A673 (cell line): Measurements from ENCODE around the gene MEF2C. TPM values are rescaled to one million over a fixed set of nuclear protein-coding genes. Genes with fewer than 3 reads are reported as not detected.

Experiments
- BruUV-seq: library from RNA; stranded (reverse); fragments of 400-500 nt; replicated peaks from 2 replicates; lab custom pipeline; 2021; lab: Mats Ljungman, UMichigan
- CTCF ChIA-PET: fragments of 300-600 bp; sonication (Branson Sonifier 250); formaldehyde crosslinking; loops from one replicate; lab custom pipeline; 2022; ENCODE audit warnings: antibody characterized with exemption; lab: Charles Lee
- POLR2A ChIA-PET: fragments of 300-600 bp; sonication (Branson Sonifier 250); formaldehyde crosslinking; loops from one replicate; lab custom pipeline; 2022; ENCODE audit warnings: antibody characterized with exemption; ENCODE audit not compliant: low non-redundant PET; lab: Charles Lee
- DNase-seq: peaks from one replicate; pipeline ENCODE4 v3.0.0-alpha.2; 2015; ENCODE audit warnings: low spot score
- H3K27ac ChIP-seq: fragments of 200-600 bp; sonication (generic); 2 replicates; pipeline ENCODE4 v1.5.1; 2016; ENCODE audit warnings: mixed run types, low read depth, mild to moderate bottlenecking, mixed read lengths, antibody characterized with exemption, low read length; ENCODE audit not compliant: poor library complexity, severe bottlenecking
- H3K27me3 ChIP-seq: fragments of 200-600 bp; sonication (generic); replicated peaks from 2 replicates; pipeline ENCODE4 v1.6.1; 2017; ENCODE audit warnings: mixed run types, low read depth, mild to moderate bottlenecking, mixed read lengths, antibody characterized with exemption, low read length; ENCODE audit not compliant: insufficient read depth, poor library complexity
- H3K36me3 ChIP-seq: fragments of 200-600 bp; sonication (generic); 2 replicates; pipeline ENCODE4 v1.6.1; 2016; ENCODE audit warnings: mixed run types, mild to moderate bottlenecking, mixed read lengths, antibody characterized with exemption, low read length; ENCODE audit not compliant: insufficient read depth, poor library complexity, severe bottlenecking
- H3K4me1 ChIP-seq: fragments of 200-600 bp; sonication (generic); 2 replicates; pipeline ENCODE4 v1.6.1; 2017; ENCODE audit warnings: mixed run types, mild to moderate bottlenecking, mixed read lengths, antibody characterized with exemption, low read length; ENCODE audit not compliant: insufficient read depth, poor library complexity, severe bottlenecking
- H3K4me3 ChIP-seq: fragments of 200-600 bp; sonication (generic); 2 replicates; pipeline ENCODE4 v1.5.1; 2016; ENCODE audit warnings: low read depth, mixed run types, mild to moderate bottlenecking, mixed read lengths, low read length; ENCODE audit not compliant: poor library complexity, severe bottlenecking
- H3K9me3 ChIP-seq: fragments of 200-600 bp; sonication (generic); 2 replicates; pipeline ENCODE4 v1.6.1; 2016; ENCODE audit warnings: mixed run types, low read depth, mild to moderate bottlenecking, mixed read lengths, antibody characterized with exemption, low read length; ENCODE audit not compliant: poor library complexity, severe bottlenecking
- EZH2 ChIP-seq: fragments of 200-600 bp; sonication (generic); IDR thresholded peaks from 2 replicates; pipeline ENCODE4 v1.6.1; 2017; ENCODE audit warnings: borderline replicate concordance, low read depth, mild to moderate bottlenecking, mixed read lengths, antibody characterized with exemption, low read length; ENCODE audit not compliant: poor library complexity, severe bottlenecking
- intact Hi-C: fragments of 100-400 bp; cut with micrococcal nuclease; formaldehyde crosslinking; loops from one replicate; pipeline ENCODE4 v1.10.0; 2022; ENCODE audit not compliant: unreplicated experiment
- total RNA-seq: library from RNA; stranded (reverse); gene quantifications from 2 replicates; pipeline ENCODE4 v1.2.3, GENCODE V29; 2021
- TF ChIP-seq, protein P1 (sequence below): fragments of 300-800, 200-600 bp; sonication (generic); conservative IDR thresholded peaks from 2 replicates; pipeline ENCODE4 v1.5.1; 2017; ENCODE audit warnings: low read depth, mild to moderate bottlenecking, antibody characterized with exemption, low read length, moderate library complexity, mixed read lengths

The MEF2C gene
- total RNA-seq, 1 experiment from 2014 or later: 2.0 TPM

GRCh38 chr5:88682131-88682530 is 200.9 kb downstream of the MEF2C start:
- Histone ChIP-seq H3K4me3 (no peak overlapping the region), H3K36me3 (no peaks in the 10 kb centered on the region), H3K27me3 (peaks cover 53% of the 10 kb centered on the region), H3K27ac (no peak overlapping the region), H3K9me3 (no peaks in the 10 kb centered on the region), H3K4me1 (peaks cover 13% of the 10 kb centered on the region)
- no peak for DNase-seq
- TF ChIP-seq, protein P1, sequence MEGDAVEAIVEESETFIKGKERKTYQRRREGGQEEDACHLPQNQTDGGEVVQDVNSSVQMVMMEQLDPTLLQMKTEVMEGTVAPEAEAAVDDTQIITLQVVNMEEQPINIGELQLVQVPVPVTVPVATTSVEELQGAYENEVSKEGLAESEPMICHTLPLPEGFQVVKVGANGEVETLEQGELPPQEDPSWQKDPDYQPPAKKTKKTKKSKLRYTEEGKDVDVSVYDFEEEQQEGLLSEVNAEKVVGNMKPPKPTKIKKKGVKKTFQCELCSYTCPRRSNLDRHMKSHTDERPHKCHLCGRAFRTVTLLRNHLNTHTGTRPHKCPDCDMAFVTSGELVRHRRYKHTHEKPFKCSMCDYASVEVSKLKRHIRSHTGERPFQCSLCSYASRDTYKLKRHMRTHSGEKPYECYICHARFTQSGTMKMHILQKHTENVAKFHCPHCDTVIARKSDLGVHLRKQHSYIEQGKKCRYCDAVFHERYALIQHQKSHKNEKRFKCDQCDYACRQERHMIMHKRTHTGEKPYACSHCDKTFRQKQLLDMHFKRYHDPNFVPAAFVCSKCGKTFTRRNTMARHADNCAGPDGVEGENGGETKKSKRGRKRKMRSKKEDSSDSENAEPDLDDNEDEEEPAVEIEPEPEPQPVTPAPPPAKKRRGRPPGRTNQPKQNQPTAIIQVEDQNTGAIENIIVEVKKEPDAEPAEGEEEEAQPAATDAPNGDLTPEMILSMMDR: no peak
- TF ChIP-seq EZH2: no peak
- CTCF ChIA-PET: interaction anchor here (1.1 to 2.1 kb wide), 2 partner anchors 8 to 541 kb away, joined by 3 to 7 read pairs; no protein-coding TSS in a partner anchor
- POLR2A ChIA-PET: no interaction called here
- no TSS peak for BruUV-seq
- intact Hi-C loops: loop anchor here (5.0 kb wide), 2 partner anchors 730 to 785 kb away; no protein-coding TSS in a partner anchor

DNA sequence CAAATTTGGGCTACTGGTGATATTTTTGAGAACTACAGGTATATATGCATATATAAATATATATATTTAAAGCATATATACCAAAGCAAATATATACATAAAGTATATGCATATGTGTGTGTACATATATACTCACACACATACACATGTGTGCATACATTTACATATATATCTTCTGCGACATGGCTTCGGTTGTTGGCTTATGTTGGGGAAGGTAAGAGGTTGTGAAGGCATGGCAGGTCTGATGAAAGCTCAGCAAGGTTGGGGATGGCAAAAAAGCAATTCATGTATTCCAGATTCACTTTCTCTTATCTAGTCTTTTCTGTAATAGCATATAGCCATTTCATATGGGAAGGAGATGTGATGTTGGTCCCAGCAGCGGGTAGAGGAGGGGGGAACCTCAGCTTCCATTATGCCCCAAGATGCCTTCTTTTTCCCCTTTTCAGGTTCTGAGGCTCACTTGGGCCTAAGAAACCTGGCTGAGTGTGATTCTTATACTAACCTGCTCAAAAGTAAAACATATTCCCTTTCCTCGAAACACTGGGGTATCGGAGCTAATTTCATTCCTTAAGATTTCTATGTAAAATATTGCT is 201.7 kb downstream of the MEF2C start:
- Histone ChIP-seq H3K27me3 (peaks cover 45% of the 10 kb centered on the region), H3K4me3 (no peak overlapping the region), H3K27ac (no peak overlapping the region), H3K9me3 (no peaks in the 10 kb centered on the region), H3K36me3 (no peaks in the 10 kb centered on the region), H3K4me1 (peaks cover 21% of the 10 kb centered on the region)
- CTCF ChIA-PET: interaction anchor here (1.1 to 2.1 kb wide), 2 partner anchors 9 to 540 kb away, joined by 3 to 7 read pairs; no protein-coding TSS in a partner anchor
- TF ChIP-seq, protein P1: no peak
- no peak for TF ChIP-seq EZH2
- intact Hi-C loops: loop anchor here (2.0 to 5.0 kb wide), 3 partner anchors 729 to 901 kb away; no protein-coding TSS in a partner anchor
- no peak for DNase-seq
- BruUV-seq: no TSS peak
- POLR2A ChIA-PET: no interaction called here

GRCh38 chr5:88680253-88681132 is 202.5 kb downstream of the MEF2C start:
- ChIA-PET POLR2A (no interaction called here), CTCF (interaction anchor here (0.6 to 2.1 kb wide), 5 partner anchors 10 to 915 kb away, joined by 3 to 13 read pairs (median 4); no protein-coding TSS in a partner anchor)
- Histone ChIP-seq H3K9me3 (no peaks in the 10 kb centered on the region), H3K36me3 (no peaks in the 10 kb centered on the region), H3K27ac (no peak overlapping the region), H3K27me3 (peaks cover 37% of the 10 kb centered on the region), H3K4me1 (peaks cover 23% of the 10 kb centered on the region), H3K4me3 (peak overlapping the region; percentile 41)
- intact Hi-C loops: loop anchor here (2.0 to 5.0 kb wide), 3 partner anchors 728 to 900 kb away; no protein-coding TSS in a partner anchor
- peak; percentile 83 for DNase-seq
- no TSS peak for BruUV-seq
- TF ChIP-seq EZH2: no peak
- TF ChIP-seq, protein P1: peak; percentile 96
